ENCODE measurements around the gene SMC3.
A peak's percentile ranks its signal among the peaks of the same experiment; 100 is the strongest.
"Not testable (repeated sequence)": the region's sequence is repeated elsewhere in the genome, so short reads cannot be mapped to it uniquely, and the experiment has no call there.

SMC3 gene

GRCh38 chr10:110567201-110568054, at the start of gene SMC3:
Gene SMC3, plus strand, starts transcription at chr10:110567695. Its CDS starts 122 bp downstream, at chr10:110567817.
- FAIRE-seq (peak; percentile 77), DNase-seq (ENCODE audit: low spot score) (peak; percentile 92)

GRCh38 chr10:110522365-110522988, 45.0 kb upstream of the SMC3 start:
- FAIRE-seq (peak; percentile 91), DNase-seq (ENCODE audit: low spot score) (peak; percentile 84)

GRCh38 chr10:110523736-110524135, 43.8 kb upstream of the SMC3 start:
- FAIRE-seq (no peak), DNase-seq (ENCODE audit: low spot score) (no peak)

- FAIRE-seq = peak; percentile 34
Measured at GRCh38 chr10:110524179-110524858, 43.2 kb upstream of the SMC3 start.

GRCh38 chr10:110524859-110525232, 42.6 kb upstream of the SMC3 start:
- no peak for DNase-seq (ENCODE audit: low spot score)
- no peak for FAIRE-seq

More at GRCh38 chr10:110524179-110524858, 43.2 kb upstream of the SMC3 start:
- peak; percentile 48 for DNase-seq (ENCODE audit: low spot score)

GRCh38 chr10:110525349-110526260, 41.9 kb upstream of the SMC3 start:
- DNase-seq (ENCODE audit: low spot score) (peak; percentile 60), FAIRE-seq (no peak)

- FAIRE-seq = no peak
- peak; percentile 28 for DNase-seq (ENCODE audit: low spot score)
Measured at GRCh38 chr10:110527731-110528171, 39.7 kb upstream of the SMC3 start.

GRCh38 chr10:110528224-110528996, 39.1 kb upstream of the SMC3 start:
- FAIRE-seq = no peak

GRCh38 chr10:110528997-110529524, 38.4 kb upstream of the SMC3 start:
- DNase-seq (ENCODE audit: low spot score); FAIRE-seq: not testable (repeated sequence)

More at GRCh38 chr10:110528224-110528996, 39.1 kb upstream of the SMC3 start:
- DNase-seq (ENCODE audit: low spot score) = no peak

GRCh38 chr10:110529596-110530011, 37.9 kb upstream of the SMC3 start:
- FAIRE-seq = no peak
- DNase-seq (ENCODE audit: low spot score) = no peak

GRCh38 chr10:110530131-110530831, 37.2 kb upstream of the SMC3 start:
- DNase-seq (ENCODE audit: low spot score) = no peak
- no peak for FAIRE-seq

- DNase-seq (ENCODE audit: low spot score) = no peak
- no peak for FAIRE-seq
Measured at GRCh38 chr10:110531687-110532086, 35.8 kb upstream of the SMC3 start.

GRCh38 chr10:110532628-110533027, 34.9 kb upstream of the SMC3 start:
- FAIRE-seq; DNase-seq (ENCODE audit: low spot score): not testable (repeated sequence)

- DNase-seq (ENCODE audit: low spot score) (peak; percentile 40), FAIRE-seq (no peak)
Measured at GRCh38 chr10:110533149-110533548, 34.3 kb upstream of the SMC3 start.

GRCh38 chr10:110534571-110534970, 32.9 kb upstream of the SMC3 start:
- DNase-seq (ENCODE audit: low spot score) (no peak), FAIRE-seq (no peak)

- DNase-seq (ENCODE audit: low spot score) (peak; percentile 96), FAIRE-seq (peak; percentile 94)
Measured at GRCh38 chr10:110535958-110536891, 31.3 kb upstream of the SMC3 start.

GRCh38 chr10:110539091-110539490, 28.4 kb upstream of the SMC3 start:
- DNase-seq (ENCODE audit: low spot score) (no peak), FAIRE-seq (no peak)

- DNase-seq (ENCODE audit: low spot score) = no peak
- FAIRE-seq = no peak
Measured at GRCh38 chr10:110540031-110540430, 27.5 kb upstream of the SMC3 start.

Data from RCC 7860 (cell line).